ENCODE measurements around the gene KRTAP4-12.

- TF ChIP-seq POLR2AphosphoS5 (IDR thresholded peaks at IDR 0.05; ENCODE audit: insufficient read depth in 1 of 2, low read depth in 1 of 2) (no peak), CTCF (IDR thresholded peaks at IDR 0.05) (no peak), POLR2A (IDR thresholded peaks at IDR 0.05) (no peak)
Measured at GRCh38 chr17:41073676-41074075, 50.3 kb downstream of the KRTAP4-12 start.

All from vagina (tissue), 2 donors.